ENCODE results near the gene DHRS13. TPM values are rescaled to one million over a fixed set of nuclear protein-coding genes. Genes with fewer than 3 reads are reported as not detected.

Gene DHRS13
- total RNA-seq, 4 donors from 2014 or later = 15.1 to 26.8 (median 20.2) TPM

- no peaks in the 10 kb centered on the region for H3K9me3 ChIP-seq
- no peak for DNase-seq (ENCODE audit: low spot score in 2 of 2)
- WGBS = no CpG with 5 or more reads among the region's 10 CpGs
- H3K27me3 ChIP-seq = no peaks in the 10 kb centered on the region
- TF ChIP-seq POLR2AphosphoS5 (IDR thresholded peaks at IDR 0.05) = no peak
- no peak for TF ChIP-seq CTCF (IDR thresholded peaks at IDR 0.05)
- no peak for TF ChIP-seq POLR2A (IDR thresholded peaks at IDR 0.05)
- no peak for TF ChIP-seq EP300 (IDR thresholded peaks at IDR 0.05)
- H3K4me1 ChIP-seq = peaks cover 5% of the 10 kb centered on the region
- H3K27ac ChIP-seq = no peak overlapping the region
- H3K36me3 ChIP-seq = peaks cover 59% of the 10 kb centered on the region
- no peak overlapping the region for H3K4me3 ChIP-seq
Observed at GRCh38 chr17:28885951-28886350, 16.9 kb downstream of the DHRS13 start.

GRCh38 chr17:28885363-28885762 lies 17.5 kb downstream of the DHRS13 start:
- H3K27me3 ChIP-seq = no peaks in the 10 kb centered on the region
- peaks cover 5% of the 10 kb centered on the region for H3K4me1 ChIP-seq
- H3K9me3 ChIP-seq = no peaks in the 10 kb centered on the region
- H3K36me3 ChIP-seq = peaks cover 65% of the 10 kb centered on the region
- no peak overlapping the region for H3K4me3 ChIP-seq
- TF ChIP-seq POLR2A (IDR thresholded peaks at IDR 0.05) = no peak
- no peak for TF ChIP-seq CTCF (IDR thresholded peaks at IDR 0.05)
- TF ChIP-seq EP300 (IDR thresholded peaks at IDR 0.05) = no peak
- no peak for TF ChIP-seq POLR2AphosphoS5 (IDR thresholded peaks at IDR 0.05)
- H3K27ac ChIP-seq = no peak overlapping the region
- DNase-seq (ENCODE audit: low spot score in 2 of 2) = no peak
- WGBS = 91% methylated on average over 4 of the region's 4 CpGs

DNA sequence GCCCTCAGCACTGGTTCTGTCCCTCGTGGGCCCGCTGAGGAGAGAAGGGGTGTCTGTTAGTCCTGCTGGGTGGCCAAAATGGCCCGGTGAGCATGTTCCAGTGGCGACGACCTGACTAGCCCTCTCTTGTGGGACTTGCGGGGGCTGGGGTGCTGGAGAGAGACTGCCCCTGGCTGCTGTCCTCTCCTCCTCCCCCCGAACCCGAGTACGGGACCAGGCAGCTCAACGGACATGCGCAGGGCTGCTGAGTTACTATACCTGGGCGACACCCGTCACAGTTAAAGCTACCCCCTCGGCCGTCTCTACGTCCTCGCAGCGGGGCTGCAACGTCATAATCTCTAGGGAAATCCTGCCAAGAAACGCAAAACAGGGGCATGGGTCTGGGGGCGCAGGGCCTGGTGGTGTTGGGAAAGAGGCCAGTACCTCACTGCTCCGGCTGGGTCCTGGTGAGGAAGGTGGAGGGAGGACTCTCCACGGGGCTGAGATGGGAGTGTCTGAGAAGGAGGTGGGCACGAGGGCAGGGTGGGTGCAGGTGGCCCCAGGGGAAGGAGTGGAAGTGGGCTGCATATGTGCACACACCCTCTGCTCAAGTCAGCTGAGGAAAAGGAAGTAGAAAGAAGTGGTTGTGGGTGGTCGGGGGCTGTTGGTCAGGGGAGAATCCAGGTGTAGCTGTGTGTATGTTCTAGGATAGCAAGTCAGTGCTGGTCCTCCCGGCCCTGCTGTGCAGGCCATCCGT lies 18.7 kb downstream of the DHRS13 start:
- H3K4me1 ChIP-seq = no peaks in the 10 kb centered on the region
- H3K36me3 ChIP-seq = peaks cover 77% of the 10 kb centered on the region
- TF ChIP-seq CTCF (IDR thresholded peaks at IDR 0.05) = no peak
- no peak for TF ChIP-seq EP300 (IDR thresholded peaks at IDR 0.05)
- TF ChIP-seq POLR2AphosphoS5 (IDR thresholded peaks at IDR 0.05) = no peak
- TF ChIP-seq POLR2A (IDR thresholded peaks at IDR 0.05) = no peak
- no peaks in the 10 kb centered on the region for H3K27me3 ChIP-seq
- no peaks in the 10 kb centered on the region for H3K9me3 ChIP-seq
- DNase-seq (ENCODE audit: low spot score in 2 of 2) = no peak
- 83% methylated on average over 21 of the region's 27 CpGs for WGBS
- H3K27ac ChIP-seq = no peak overlapping the region
- H3K4me3 ChIP-seq = no peak overlapping the region

- Histone ChIP-seq H3K4me3 (no peak overlapping the region), H3K9me3 (no peaks in the 10 kb centered on the region), H3K4me1 (no peaks in the 10 kb centered on the region), H3K27me3 (no peaks in the 10 kb centered on the region), H3K36me3 (peaks cover 84% of the 10 kb centered on the region), H3K27ac (no peak overlapping the region)
- TF ChIP-seq CTCF (IDR thresholded peaks at IDR 0.05) (no peak), POLR2A (IDR thresholded peaks at IDR 0.05) (no peak), EP300 (IDR thresholded peaks at IDR 0.05) (no peak)
- 96% methylated on average over 14 of the region's 18 CpGs for WGBS
- no peak for DNase-seq (ENCODE audit: low spot score in 2 of 2)
Observed at GRCh38 chr17:28882154-28882895, 20.6 kb downstream of the DHRS13 start.

DNA sequence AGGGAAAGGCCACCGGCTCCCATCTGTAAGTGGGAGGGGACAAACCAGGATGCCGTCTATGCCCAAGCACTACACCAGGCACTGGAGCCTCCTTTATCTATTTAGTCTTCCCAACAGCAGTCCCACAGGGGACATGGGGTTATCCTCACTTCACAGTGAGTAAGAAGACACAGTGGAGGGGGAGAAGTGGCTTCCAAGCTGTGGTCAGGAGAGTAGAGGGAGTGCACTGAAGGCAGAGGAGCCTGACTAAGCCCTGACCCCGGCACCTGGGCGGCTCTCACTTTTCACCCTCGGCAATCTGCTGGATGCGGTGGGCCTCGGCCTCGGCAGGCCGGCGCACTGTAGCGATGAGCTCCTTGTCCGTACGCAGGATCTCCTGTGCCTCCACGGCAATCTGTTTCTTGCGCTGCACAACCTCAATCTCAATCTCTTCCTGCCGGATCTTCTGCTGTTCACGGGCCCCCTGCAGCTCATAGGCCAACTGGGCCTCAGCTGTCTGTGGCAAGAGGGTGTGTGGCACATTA lies 21.3 kb downstream of the DHRS13 start:
- H3K9me3 ChIP-seq = no peaks in the 10 kb centered on the region
- no peaks in the 10 kb centered on the region for H3K27me3 ChIP-seq
- H3K36me3 ChIP-seq = peaks cover 80% of the 10 kb centered on the region
- no peak for DNase-seq (ENCODE audit: low spot score in 2 of 2)
- WGBS = over 99% methylated on average over 14 of the region's 17 CpGs
- no peak overlapping the region for H3K27ac ChIP-seq
- H3K4me3 ChIP-seq = no peak overlapping the region
- no peak for TF ChIP-seq POLR2AphosphoS5 (IDR thresholded peaks at IDR 0.05)
- no peak for TF ChIP-seq EP300 (IDR thresholded peaks at IDR 0.05)
- TF ChIP-seq POLR2A (IDR thresholded peaks at IDR 0.05) = no peak
- TF ChIP-seq CTCF (IDR thresholded peaks at IDR 0.05) = no peak
- H3K4me1 ChIP-seq = no peaks in the 10 kb centered on the region
